ENCODE results near the gene EPB41L2.

- TF ChIP-seq CTCF (IDR thresholded peaks at IDR 0.05): no peak
- no peak for TF ChIP-seq SP1 (CRISPR knock-in tag; conservative IDR thresholded peaks at IDR 0.05)
- TF ChIP-seq TCF7 (CRISPR knock-in tag; IDR thresholded peaks at IDR 0.05; ENCODE audit: low read depth): no peak
- TF ChIP-seq RELA (CRISPR knock-in tag; IDR thresholded peaks at IDR 0.05; ENCODE audit: borderline replicate concordance): no peak
- TF ChIP-seq, protein P1, sequence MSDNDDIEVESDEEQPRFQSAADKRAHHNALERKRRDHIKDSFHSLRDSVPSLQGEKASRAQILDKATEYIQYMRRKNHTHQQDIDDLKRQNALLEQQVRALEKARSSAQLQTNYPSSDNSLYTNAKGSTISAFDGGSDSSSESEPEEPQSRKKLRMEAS (CRISPR knock-in tag; IDR thresholded peaks at IDR 0.05): no peak
- TF ChIP-seq JUN (CRISPR knock-in tag; IDR thresholded peaks at IDR 0.05): 0 out of 2 replicates have a peak, but pooled peaks have one; percentile 17
- TF ChIP-seq NR3C1 (CRISPR knock-in tag; conservative IDR thresholded peaks at IDR 0.05; ENCODE audit: low read depth): no peak
- no peak for TF ChIP-seq CREB1 (CRISPR knock-in tag; IDR thresholded peaks at IDR 0.05)
- TF ChIP-seq, protein P2, sequence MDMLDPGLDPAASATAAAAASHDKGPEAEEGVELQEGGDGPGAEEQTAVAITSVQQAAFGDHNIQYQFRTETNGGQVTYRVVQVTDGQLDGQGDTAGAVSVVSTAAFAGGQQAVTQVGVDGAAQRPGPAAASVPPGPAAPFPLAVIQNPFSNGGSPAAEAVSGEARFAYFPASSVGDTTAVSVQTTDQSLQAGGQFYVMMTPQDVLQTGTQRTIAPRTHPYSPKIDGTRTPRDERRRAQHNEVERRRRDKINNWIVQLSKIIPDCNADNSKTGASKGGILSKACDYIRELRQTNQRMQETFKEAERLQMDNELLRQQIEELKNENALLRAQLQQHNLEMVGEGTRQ (CRISPR knock-in tag; IDR thresholded peaks at IDR 0.05): no peak
- TF ChIP-seq SMAD4 (CRISPR knock-in tag; IDR thresholded peaks at IDR 0.05): no peak
Observed at GRCh38 chr6:131062241-131063027, 611 bp downstream of the EPB41L2 start.
